SK-N-SH (cell line): ENCODE measurements around the gene SCN4A. TPM values are rescaled to one million over a fixed set of nuclear protein-coding genes. Genes with fewer than 3 reads are reported as not detected.

ENCODE experiments used
- CTCF ChIA-PET: fragments of 300-600, 350-600 bp; formaldehyde crosslinking; extraction: SDS; loops from one replicate; lab custom pipeline; 2021; lab: Yijun Ruan, JAX
- POLR2A ChIA-PET: fragments of 350-600 bp; sonication (Branson Sonifier 250); formaldehyde crosslinking; extraction: SDS; loops from one replicate; lab custom pipeline; 2020; ENCODE audit warnings: antibody characterized with exemption, inconsistent platforms; lab: Yijun Ruan, JAX
- DNase-seq: peaks from one replicate; pipeline ENCODE4 v3.0.0; 2012
- H2AFZ ChIP-seq: fragments of 200-600 bp; sonication (generic); 2 replicates; pipeline ENCODE4 v1.8.1; 2016; ENCODE audit warnings: antibody characterized with exemption, mild to moderate bottlenecking, low read depth
- H3F3A ChIP-seq: fragments of 200-600 bp; sonication (generic); replicated peaks from 2 replicates; pipeline ENCODE3; 2016; ENCODE audit warnings: antibody characterized with exemption, mild to moderate bottlenecking; ENCODE audit not compliant: insufficient read depth
- H3K27ac ChIP-seq, 2 experiments: fragments of 200-500 bp in 1 of 2; fragments of 200-600 bp in 1 of 2; sonication (Bioruptor generic) in 1 of 2; sonication (generic), shearing (Covaris generic) in 1 of 2; 2 replicates each; pipeline versions ENCODE4 v1.5.1 to v1.6.1; 2014 to 2016; ENCODE audit warnings: low read depth in 2 of 2, inconsistent platforms in 1 of 2, low read length in 1 of 2, mild to moderate bottlenecking in 1 of 2, mixed read lengths in 1 of 2
- H3K27me3 ChIP-seq: fragments of 200-600 bp; sonication (generic), shearing (Covaris generic); 2 replicates; pipeline ENCODE4 v1.6.1; 2016; ENCODE audit warnings: mixed run types; ENCODE audit not compliant: insufficient read depth
- H3K36me3 ChIP-seq, 2 experiments: fragments of 200-500 bp in 1 of 2; fragments of 200-600 bp in 1 of 2; sonication (Bioruptor generic) in 1 of 2; sonication (generic) in 1 of 2; replicated peaks in 1 of 2; 2 replicates each; pipeline versions ENCODE3 to v1.5.1; 2014 to 2016; ENCODE audit warnings: low read length in 1 of 2, mild to moderate bottlenecking in 1 of 2; ENCODE audit not compliant: insufficient read depth in 2 of 2, control insufficient read depth in 1 of 2
- H3K4me1 ChIP-seq, 2 experiments: fragments of 200-500 bp in 1 of 2; fragments of 200-600 bp in 1 of 2; sonication (Bioruptor generic) in 1 of 2; sonication (generic), shearing (Covaris generic) in 1 of 2; 2 replicates each; pipeline versions ENCODE4 v1.5.1 to v1.6.1; 2014 to 2016; ENCODE audit warnings: low read depth in 1 of 2, low read length in 1 of 2, mixed run types in 1 of 2; ENCODE audit not compliant: insufficient read depth in 2 of 2, control insufficient read depth in 1 of 2
- H3K4me2 ChIP-seq: fragments of 200-600 bp; sonication (generic), shearing (Covaris generic); 2 replicates; pipeline ENCODE4 v1.6.1; 2017; ENCODE audit warnings: mixed run types
- H3K4me3 ChIP-seq, 2 experiments: fragments of 200-500 bp in 1 of 2; fragments of 200-600 bp in 1 of 2; sonication (Bioruptor generic) in 1 of 2; sonication (generic), shearing (Covaris generic) in 1 of 2; 2 replicates each; pipeline versions ENCODE4 v1.5.1 to v1.8.1; 2014 to 2016; ENCODE audit warnings: low read depth in 2 of 2, inconsistent platforms in 1 of 2, low read length in 1 of 2, mild to moderate bottlenecking in 1 of 2, mixed read lengths in 1 of 2, moderate library complexity in 1 of 2
- H3K79me2 ChIP-seq: fragments of 200-600 bp; sonication (generic); 2 replicates; pipeline ENCODE4 v1.8.1; 2017; ENCODE audit warnings: mild to moderate bottlenecking; ENCODE audit not compliant: insufficient read depth
- H3K9ac ChIP-seq: fragments of 200-600 bp; sonication (generic); 2 replicates; pipeline ENCODE4 v1.6.1; 2017; ENCODE audit warnings: mixed run types
- H3K9me2 ChIP-seq: fragments of 200-600 bp; sonication (generic); 2 replicates; pipeline ENCODE4 v1.6.1; 2017; ENCODE audit warnings: mixed run types
- H3K9me3 ChIP-seq: fragments of 200-600 bp; sonication (generic); 2 replicates; pipeline ENCODE4 v1.6.1; 2017; ENCODE audit warnings: mixed run types, mild to moderate bottlenecking, moderate library complexity
- H4K20me1 ChIP-seq: fragments of 200-600 bp; sonication (generic); 2 replicates; pipeline ENCODE4 v1.6.1; 2017; ENCODE audit warnings: mild to moderate bottlenecking, mixed run types; ENCODE audit not compliant: insufficient read depth
- CTCF ChIP-seq: fragments of 200-600 bp; sonication (generic); IDR thresholded peaks from 2 replicates; pipeline ENCODE4 v1.6.1; 2017; ENCODE audit warnings: antibody characterized with exemption, mild to moderate bottlenecking, moderate library complexity
- EZH2phosphoT487 ChIP-seq: fragments of 200-600 bp; sonication (generic); IDR thresholded peaks from 2 replicates; pipeline ENCODE4 v1.6.1; 2017; ENCODE audit warnings: low read depth, mixed run types, mild to moderate bottlenecking, antibody characterized with exemption, moderate library complexity, borderline replicate concordance
- FOSL2 ChIP-seq: IDR thresholded peaks from 2 replicates; pipeline ENCODE4 v1.4.0; 2012; ENCODE audit warnings: low read depth, mild to moderate bottlenecking, moderate library complexity, borderline replicate concordance
- FOXJ3 ChIP-seq: sonication (generic); formaldehyde crosslinking; IDR thresholded peaks from 2 replicates; pipeline ENCODE4 v1.5.1; 2020; ENCODE audit warnings: mild to moderate bottlenecking, missing genetic modification reagents
- IRF3 ChIP-seq: fragments of 150-350 bp; IDR thresholded peaks from 2 replicates; pipeline ENCODE4 v1.6.1; 2016; ENCODE audit warnings: mild to moderate bottlenecking, low read depth, low read length
- JUND ChIP-seq: IDR thresholded peaks from 2 replicates; pipeline ENCODE4 v1.4.0; 2012
- MXI1 ChIP-seq: IDR thresholded peaks from 2 replicates; pipeline ENCODE4 v1.6.1; 2012; ENCODE audit warnings: mild to moderate bottlenecking, low read depth, low read length, improper control_type of control experiment
- NFIC ChIP-seq: IDR thresholded peaks from 2 replicates; pipeline ENCODE4 v1.4.0; 2012; ENCODE audit warnings: borderline replicate concordance
- NRF1 ChIP-seq: IDR thresholded peaks from 2 replicates; pipeline ENCODE4 v1.6.1; 2012; ENCODE audit warnings: low read depth, mild to moderate bottlenecking, low read length
- PBX3 ChIP-seq: IDR thresholded peaks from 2 replicates; pipeline ENCODE4; 2012
- RFX5 ChIP-seq: IDR thresholded peaks from 2 replicates; pipeline ENCODE4 v1.6.1; 2012; ENCODE audit warnings: mild to moderate bottlenecking, improper control_type of control experiment, low read length
- SIN3A ChIP-seq: IDR thresholded peaks from 2 replicates; pipeline ENCODE4 v1.6.1; 2012; ENCODE audit warnings: low read depth, mild to moderate bottlenecking, low read length, moderate library complexity, borderline replicate concordance
- SMC3 ChIP-seq: IDR thresholded peaks from 2 replicates; pipeline ENCODE4 v1.6.1; 2012; ENCODE audit warnings: low read depth, low read length, improper control_type of control experiment
- TCF12 ChIP-seq: IDR thresholded peaks from 2 replicates; pipeline ENCODE4 v1.4.0; 2012
- USF2 ChIP-seq: fragments of 150-350 bp; IDR thresholded peaks from 2 replicates; pipeline ENCODE4 v1.6.1; 2017; ENCODE audit warnings: antibody characterized with exemption, low read length, low read depth, borderline replicate concordance
- YY1 ChIP-seq: IDR thresholded peaks from 2 replicates; pipeline ENCODE4 v1.4.0; 2012; ENCODE audit warnings: low read depth, mild to moderate bottlenecking
- WGBS: methylation state at CpG from one replicate; pipeline ENCODE4 v1.1.6; 2017; ENCODE audit warnings: low lambda C conversion rate; 5-methylcytosine and 5-hydroxymethylcytosine counted together
- polyA plus RNA-seq, 3 experiments: library from polyadenylated mRNA; depleted of rRNA; stranded (reverse); fragments of >200 nt; gene quantifications; 2 replicates each; pipeline ENCODE4 v1.2.3, GENCODE V29; 2012
- TF ChIP-seq, protein P1 (sequence below): IDR thresholded peaks from 2 replicates; pipeline ENCODE4 v1.4.0; 2012; ENCODE audit warnings: low read depth, borderline replicate concordance

Gene SCN4A
- polyA plus RNA-seq, 1 of the 3 experiments (the other 2 are of a cell fraction): not detected

DNA sequence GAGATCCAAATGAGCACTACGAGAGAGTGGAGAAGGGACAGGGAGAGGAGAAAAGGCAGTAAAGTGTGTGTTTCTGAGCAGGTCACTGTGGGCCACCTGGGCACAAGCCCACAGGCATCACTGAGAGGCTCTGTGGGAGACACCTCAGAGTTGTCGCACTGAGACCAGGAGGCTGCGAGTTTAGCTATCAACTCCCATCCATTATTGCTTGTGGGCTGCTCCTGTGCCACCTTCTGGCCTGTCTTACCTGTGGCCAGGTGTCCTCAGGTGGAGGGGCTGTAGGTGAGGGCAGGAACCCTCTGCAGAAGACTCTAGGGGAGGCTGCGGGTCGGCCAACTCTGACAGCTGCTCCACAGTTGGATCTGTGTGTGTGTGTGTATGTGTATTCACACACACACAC, 22.9 kb upstream of the SCN4A start:
- CTCF ChIA-PET: interaction anchor here (1.2 to 9.5 kb wide), 2 partner anchors 77 to 85 kb away, joined by 5 to 61 read pairs; partner anchors contain the start of genes CSHL1 and GH1
- POLR2A ChIA-PET: no interaction called here

GRCh38 chr17:63993368-63993985, 20.8 kb upstream of the SCN4A start:
- Histone ChIP-seq H3F3A (no peaks in the 10 kb centered on the region), H3K4me1 (peaks cover 0 to 4% of the 10 kb centered on the region in 2 experiments; a peak in 2 of 4 replicates), H3K9me2 (no peaks in the 10 kb centered on the region), H3K36me3 (no peaks in the 10 kb centered on the region), H2AFZ (no peak overlapping the region), H3K9ac (no peak overlapping the region), H3K4me3 (no peak overlapping the region), H3K27ac (no peak overlapping the region), H3K79me2 (no peaks in the 10 kb centered on the region), H3K4me2 (no peak overlapping the region), H3K27me3 (peaks cover 41% of the 10 kb centered on the region), H4K20me1 (no peaks in the 10 kb centered on the region), H3K9me3 (no peaks in the 10 kb centered on the region)
- ChIA-PET POLR2A (no interaction called here), CTCF (interaction anchor here (0.8 to 9.5 kb wide), 13 partner anchors 12 to 140 kb away, joined by 3 to 61 read pairs (median 5); partner anchors contain the start of genes CSHL1 and GH1)
- TF ChIP-seq FOXJ3 (CRISPR knock-in tag) (no peak), TCF12 (no peak), SIN3A (no peak), CTCF (no peak), SMC3 (no peak), NFIC (no peak), IRF3 (no peak), YY1 (no peak), USF2 (no peak), RFX5 (no peak), JUND (no peak)
- TF ChIP-seq, protein P1, sequence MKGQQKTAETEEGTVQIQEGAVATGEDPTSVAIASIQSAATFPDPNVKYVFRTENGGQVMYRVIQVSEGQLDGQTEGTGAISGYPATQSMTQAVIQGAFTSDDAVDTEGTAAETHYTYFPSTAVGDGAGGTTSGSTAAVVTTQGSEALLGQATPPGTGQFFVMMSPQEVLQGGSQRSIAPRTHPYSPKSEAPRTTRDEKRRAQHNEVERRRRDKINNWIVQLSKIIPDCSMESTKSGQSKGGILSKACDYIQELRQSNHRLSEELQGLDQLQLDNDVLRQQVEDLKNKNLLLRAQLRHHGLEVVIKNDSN: no peak
- peak; percentile 19 for DNase-seq
- WGBS: 29% methylated on average over 3 of the region's 3 CpGs

More for the DNA sequence above, 22.9 kb upstream of the SCN4A start:
- Histone ChIP-seq H3K27me3 (peaks cover 41% of the 10 kb centered on the region), H3K9me2 (no peaks in the 10 kb centered on the region), H3K4me1 (peaks cover 0 to 13% of the 10 kb centered on the region in 2 experiments; a peak in 2 of 4 replicates), H4K20me1 (no peaks in the 10 kb centered on the region), H3K36me3 (no peaks in the 10 kb centered on the region), H3K9ac (no peak overlapping the region), H3K4me3 (no peak overlapping the region), H3F3A (no peaks in the 10 kb centered on the region), H3K27ac (no peak overlapping the region), H3K79me2 (no peaks in the 10 kb centered on the region), H3K9me3 (no peaks in the 10 kb centered on the region), H3K4me2 (no peak overlapping the region), H2AFZ (no peak overlapping the region)
- TF ChIP-seq RFX5 (no peak), FOSL2 (no peak), PBX3 (no peak), MXI1 (no peak), EZH2phosphoT487 (no peak), YY1 (no peak), NRF1 (no peak)
- TF ChIP-seq, protein P1: no peak
- DNase-seq: peak; percentile 7
- WGBS: 51% methylated on average over 5 of the region's 5 CpGs
